Activated naive CD4-positive, alpha-beta T cell treated with anti-CD3 and anti-CD28 coated beads for 36 hours (primary cell): ENCODE results near the gene HLA-A. TPM values are rescaled to one million over a fixed set of nuclear protein-coding genes. Genes with fewer than 3 reads are reported as not detected.
"Not testable (repeated sequence)": the region's sequence is repeated elsewhere in the genome, so short reads cannot be mapped to it uniquely, and the experiment has no call there.

Experiments used
- CTCF ChIA-PET: fragments of 350-600 bp; sonication (Branson Sonifier 250); formaldehyde crosslinking; loops from one replicate; lab custom pipeline; 2021; ENCODE audit warnings: antibody characterized with exemption; lab: Charles Lee
- DNase-seq: peaks from one replicate; pipeline ENCODE4 v3.0.0-alpha.2; 2020
- H3K27ac Mint-ChIP-seq: one replicate; pipeline ENCODE4 v1.8.0; 2021; ENCODE audit warnings: mild to moderate bottlenecking, mixed read lengths
- H3K27me3 Mint-ChIP-seq: one replicate; pipeline ENCODE4 v1.8.0; 2021; ENCODE audit warnings: low read depth, mixed read lengths
- H3K36me3 Mint-ChIP-seq: one replicate; pipeline ENCODE4 v1.8.0; 2021; ENCODE audit warnings: low read depth, mixed read lengths
- H3K4me1 Mint-ChIP-seq: one replicate; pipeline ENCODE4 v1.8.0; 2021; ENCODE audit warnings: low read depth, mixed read lengths
- H3K4me3 Mint-ChIP-seq: one replicate; pipeline ENCODE4 v1.8.0; 2021; ENCODE audit warnings: mild to moderate bottlenecking, moderate library complexity, mixed read lengths
- H3K9me3 Mint-ChIP-seq: one replicate; pipeline ENCODE4 v1.8.0; 2021; ENCODE audit warnings: mixed read lengths
- intact Hi-C: fragments of 100-400 bp; cut with micrococcal nuclease; formaldehyde crosslinking; loops from one replicate; pipeline ENCODE4 v1.15.1; 2023
- total RNA-seq, 2 experiments: library from RNA; stranded (reverse); gene quantifications; one replicate each; pipeline ENCODE4 v1.2.3, GENCODE V29; 2021

Gene HLA-A
- total RNA-seq, 2 experiments from 2014 or later = 1,509 to 1,515 TPM

DNA sequence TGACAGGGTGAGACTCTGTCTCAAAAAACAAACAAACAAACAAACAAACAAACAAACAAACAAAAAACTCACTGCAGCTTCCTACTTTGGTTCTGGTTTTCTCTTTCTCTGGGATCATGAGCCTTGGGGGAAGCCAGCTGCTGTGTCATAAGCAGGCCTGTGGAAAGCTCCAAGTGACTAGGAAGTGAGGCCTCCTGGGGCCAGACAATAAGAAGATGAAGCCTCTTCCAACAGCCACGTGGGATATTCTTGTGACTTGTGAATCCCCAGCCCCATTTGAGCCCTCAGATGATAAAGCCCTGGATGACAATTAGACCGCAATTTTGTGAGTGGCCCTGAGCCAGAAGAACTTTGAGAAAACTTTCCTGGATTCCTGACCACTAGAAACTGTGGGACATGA lies 11.4 kb downstream of the HLA-A start:
- no peaks in the 10 kb centered on the region for H3K9me3 Mint-ChIP-seq
- H3K27ac Mint-ChIP-seq = no peak overlapping the region
- H3K36me3 Mint-ChIP-seq = peaks cover 6% of the 10 kb centered on the region
- H3K4me1 Mint-ChIP-seq = peaks cover 12% of the 10 kb centered on the region
- intact Hi-C loops = no loop called here
- no peak overlapping the region for H3K4me3 Mint-ChIP-seq
- H3K27me3 Mint-ChIP-seq = no peaks in the 10 kb centered on the region
- CTCF ChIA-PET = no interaction called here
- no peak for DNase-seq

DNA sequence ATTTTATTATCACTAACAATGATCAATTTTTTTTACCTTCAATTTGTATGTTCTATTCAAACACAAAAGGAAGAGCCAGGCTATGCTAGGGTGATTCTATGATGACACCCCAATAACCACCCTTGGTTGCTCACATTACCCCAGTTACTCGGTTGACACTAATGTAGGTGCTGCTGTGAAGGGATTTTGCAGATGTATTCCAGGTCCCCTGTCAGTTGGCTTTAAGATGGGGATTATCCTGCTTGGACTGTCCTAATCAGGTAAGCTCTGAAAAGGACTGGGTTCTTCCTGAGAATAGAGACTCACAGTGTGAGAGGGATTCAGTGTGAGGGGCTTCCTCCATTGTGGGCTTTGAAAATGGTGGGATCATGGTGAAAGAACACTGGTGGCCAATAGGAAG lies 11.9 kb downstream of the HLA-A start:
- peaks cover 16% of the 10 kb centered on the region for H3K4me1 Mint-ChIP-seq
- intact Hi-C loops = no loop called here
- DNase-seq = no peak
- no peak overlapping the region for H3K4me3 Mint-ChIP-seq
- H3K27me3 Mint-ChIP-seq = no peaks in the 10 kb centered on the region
- no peaks in the 10 kb centered on the region for H3K36me3 Mint-ChIP-seq
- H3K27ac Mint-ChIP-seq = no peak overlapping the region
- CTCF ChIA-PET = no interaction called here
- H3K9me3 Mint-ChIP-seq = no peaks in the 10 kb centered on the region

DNA sequence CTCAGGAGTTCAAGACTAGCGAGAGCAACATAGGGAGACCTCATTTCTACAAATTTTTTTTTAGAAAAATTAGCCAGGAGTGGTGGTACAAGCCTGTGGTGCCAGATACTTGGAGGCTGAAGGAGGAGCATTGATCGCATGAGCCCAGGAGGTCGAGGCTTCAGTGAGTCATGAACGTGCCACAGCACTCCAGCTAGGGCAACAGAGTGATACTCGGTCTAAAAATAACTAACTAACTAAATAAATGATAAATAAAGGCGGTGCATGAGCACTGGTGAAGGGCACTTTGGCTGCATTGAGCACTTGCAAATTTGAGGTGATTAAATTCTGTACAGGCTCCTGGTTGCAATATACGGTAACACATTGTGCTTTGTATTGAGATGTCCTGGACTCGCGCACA lies 13.5 kb downstream of the HLA-A start:
- H3K27me3 Mint-ChIP-seq = no peaks in the 10 kb centered on the region
- peaks cover 15% of the 10 kb centered on the region for H3K4me1 Mint-ChIP-seq
- H3K27ac Mint-ChIP-seq = no peak overlapping the region
- CTCF ChIA-PET = no interaction called here
- H3K36me3 Mint-ChIP-seq = no peaks in the 10 kb centered on the region
- no peaks in the 10 kb centered on the region for H3K9me3 Mint-ChIP-seq
- DNase-seq = no peak
- no peak overlapping the region for H3K4me3 Mint-ChIP-seq
- intact Hi-C loops = loop anchor here (1.0 kb wide), 1 partner anchor 157 kb away; no protein-coding TSS in a partner anchor

DNA sequence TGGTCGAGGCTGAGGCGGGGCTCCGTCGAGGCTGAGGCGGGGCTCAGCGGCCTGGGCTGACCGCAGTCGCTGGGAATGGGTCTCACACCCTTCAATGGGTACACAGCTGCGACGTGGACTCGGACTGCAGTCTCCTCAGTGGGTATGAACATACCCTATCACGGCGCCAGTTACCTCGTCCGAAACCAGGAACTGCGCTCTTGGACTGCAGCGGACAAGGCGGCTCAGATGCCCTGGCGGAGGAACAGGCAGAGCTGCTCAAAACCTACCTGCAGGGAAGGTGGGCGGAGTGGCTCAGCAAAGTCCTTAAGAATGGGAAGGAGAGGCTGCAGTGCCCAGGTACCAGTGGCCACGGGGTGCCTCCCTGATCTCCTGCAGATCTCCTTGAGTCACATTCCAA lies 14.2 kb downstream of the HLA-A start:
- no peak for DNase-seq
- CTCF ChIA-PET = no interaction called here
- Mint-ChIP-seq H3K4me3 (no peak overlapping the region), H3K36me3 (no peaks in the 10 kb centered on the region), H3K27ac (no peak overlapping the region), H3K27me3 (no peaks in the 10 kb centered on the region), H3K9me3 (no peaks in the 10 kb centered on the region), H3K4me1 (peaks cover 15% of the 10 kb centered on the region)
- intact Hi-C loops = no loop called here

DNA sequence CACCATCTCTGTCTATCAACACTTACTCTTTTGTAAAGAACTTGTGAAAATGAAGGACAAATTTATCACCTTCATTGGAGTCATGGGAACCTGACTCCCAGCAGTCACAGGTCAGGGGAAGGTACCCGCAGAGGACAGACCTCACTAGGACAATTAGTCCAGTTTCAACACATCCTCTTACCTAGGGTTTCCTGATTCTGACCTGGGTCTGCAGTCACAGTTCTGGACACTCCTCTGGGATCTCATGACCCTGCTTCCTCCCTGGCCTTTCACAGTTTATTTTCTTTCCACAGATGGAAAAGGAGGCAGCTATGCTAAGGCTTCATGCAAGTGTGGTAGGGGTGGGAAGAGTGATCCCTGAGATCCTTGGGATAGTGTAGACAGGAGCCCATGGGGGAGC lies 15.7 kb downstream of the HLA-A start:
- H3K4me1 Mint-ChIP-seq = peaks cover 18% of the 10 kb centered on the region
- no peak overlapping the region for H3K4me3 Mint-ChIP-seq
- H3K27me3 Mint-ChIP-seq = no peaks in the 10 kb centered on the region
- H3K9me3 Mint-ChIP-seq = no peaks in the 10 kb centered on the region
- no peak overlapping the region for H3K27ac Mint-ChIP-seq
- no peaks in the 10 kb centered on the region for H3K36me3 Mint-ChIP-seq
- intact Hi-C loops = no loop called here
- no peak for DNase-seq
- CTCF ChIA-PET = no interaction called here

DNA sequence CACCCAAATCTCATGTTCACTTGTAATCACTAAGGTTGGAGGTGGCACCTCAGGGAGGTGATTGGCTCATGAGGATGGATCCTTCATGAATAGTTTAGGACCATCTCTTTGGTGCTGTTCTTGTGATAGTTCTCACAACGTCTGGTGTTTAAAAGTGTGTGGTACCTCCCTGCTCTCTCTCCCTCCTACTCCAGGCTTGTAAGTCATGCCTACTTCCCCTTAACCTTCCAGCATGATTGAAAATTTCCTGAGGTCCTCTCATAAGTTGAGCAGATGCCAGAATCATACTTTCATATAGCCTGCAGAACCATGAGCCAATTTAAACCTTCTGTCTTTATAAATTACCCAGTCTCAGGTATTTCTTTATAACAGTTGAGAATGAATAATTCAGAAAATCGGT lies 16.6 kb downstream of the HLA-A start:
- Mint-ChIP-seq H3K27ac (no peak overlapping the region), H3K9me3 (no peaks in the 10 kb centered on the region), H3K27me3 (no peaks in the 10 kb centered on the region), H3K36me3 (no peaks in the 10 kb centered on the region), H3K4me3 (no peak overlapping the region), H3K4me1 (peaks cover 23% of the 10 kb centered on the region)
- CTCF ChIA-PET = no interaction called here
- no peak for DNase-seq
- intact Hi-C loops = no loop called here

DNA sequence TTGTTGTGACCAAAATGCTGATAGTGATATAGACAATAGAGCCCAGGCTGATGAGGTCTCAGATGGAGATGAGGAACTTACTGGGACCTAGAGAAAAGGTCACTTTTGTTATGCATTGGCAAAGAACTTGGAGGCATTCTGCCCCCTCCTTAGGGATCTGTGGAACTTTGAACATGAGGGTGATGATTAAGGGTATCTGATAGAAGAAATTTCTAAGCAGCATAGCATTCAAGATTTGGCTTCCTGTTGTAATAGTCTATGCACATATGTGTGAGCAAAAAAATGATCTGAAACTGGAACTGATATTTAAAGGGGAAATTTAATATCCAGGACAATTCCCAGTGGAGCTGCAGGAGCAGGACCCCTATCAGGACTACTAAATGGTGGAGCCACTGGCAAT lies 17.1 kb downstream of the HLA-A start:
- Mint-ChIP-seq H3K27me3 (no peaks in the 10 kb centered on the region), H3K36me3 (no peaks in the 10 kb centered on the region), H3K4me1 (peaks cover 28% of the 10 kb centered on the region), H3K4me3 (no peak overlapping the region), H3K9me3 (no peaks in the 10 kb centered on the region), H3K27ac (no peak overlapping the region)
- no peak for DNase-seq
- CTCF ChIA-PET = interaction anchor here (0.8 kb wide), 1 partner anchor 16 kb away, joined by 5 read pairs; no protein-coding TSS in a partner anchor
- intact Hi-C loops = no loop called here

DNA sequence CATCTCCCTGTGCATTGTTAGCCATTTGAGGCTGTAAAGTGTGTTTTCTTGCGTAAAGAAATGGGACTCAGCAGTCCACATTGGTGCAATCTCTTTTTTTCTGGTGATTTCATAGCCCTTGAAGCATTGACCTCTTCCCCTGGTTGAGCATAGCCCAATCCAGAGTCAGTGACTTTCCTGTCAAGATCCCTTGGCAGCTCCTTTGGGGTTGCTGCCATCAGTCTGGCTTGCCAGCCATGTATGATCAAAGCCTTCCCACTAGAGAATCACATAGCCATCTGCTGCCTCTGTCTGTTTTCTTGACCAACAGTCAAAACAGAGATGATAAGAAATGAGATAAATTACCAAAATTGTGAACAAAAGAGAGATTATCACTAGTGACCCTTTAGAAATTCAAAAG lies 19.6 kb downstream of the HLA-A start:
- peaks cover 46% of the 10 kb centered on the region for H3K4me1 Mint-ChIP-seq
- CTCF ChIA-PET = interaction anchor here (1.0 kb wide), 1 partner anchor 114 kb away, joined by 4 read pairs; no protein-coding TSS in a partner anchor
- intact Hi-C loops = no loop called here

DNA sequence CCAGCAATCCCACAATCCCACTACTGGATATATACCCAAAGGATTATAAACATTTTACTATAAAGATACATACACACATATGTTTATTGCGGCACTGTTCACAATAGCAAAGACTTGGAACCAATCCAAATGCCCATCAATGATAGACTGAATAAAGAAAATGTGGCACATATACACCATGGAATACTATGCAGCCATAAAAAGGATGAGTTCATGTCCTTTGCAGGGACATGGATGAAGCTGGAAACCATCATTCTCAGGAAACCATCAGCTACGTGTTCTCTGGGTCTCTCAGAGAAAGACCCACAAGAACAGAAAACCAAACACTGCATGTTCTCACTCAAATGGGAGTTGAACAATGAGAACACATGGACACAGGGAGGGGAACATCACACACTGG lies 21.4 kb downstream of the HLA-A start:
- H3K9me3 Mint-ChIP-seq, CTCF ChIA-PET, intact Hi-C loops, H3K4me3 Mint-ChIP-seq, H3K36me3 Mint-ChIP-seq, H3K27me3 Mint-ChIP-seq, DNase-seq: not testable (repeated sequence)
- H3K4me1 Mint-ChIP-seq = peaks cover 47% of the 10 kb centered on the region
- H3K27ac Mint-ChIP-seq = peak overlapping the region; percentile 22

More for the DNA sequence above, 19.6 kb downstream of the HLA-A start:
- Mint-ChIP-seq H3K4me3 (no peak overlapping the region), H3K36me3 (no peaks in the 10 kb centered on the region), H3K27me3 (no peaks in the 10 kb centered on the region), H3K9me3 (no peaks in the 10 kb centered on the region), H3K27ac (no peak overlapping the region)
- no peak for DNase-seq

DNA sequence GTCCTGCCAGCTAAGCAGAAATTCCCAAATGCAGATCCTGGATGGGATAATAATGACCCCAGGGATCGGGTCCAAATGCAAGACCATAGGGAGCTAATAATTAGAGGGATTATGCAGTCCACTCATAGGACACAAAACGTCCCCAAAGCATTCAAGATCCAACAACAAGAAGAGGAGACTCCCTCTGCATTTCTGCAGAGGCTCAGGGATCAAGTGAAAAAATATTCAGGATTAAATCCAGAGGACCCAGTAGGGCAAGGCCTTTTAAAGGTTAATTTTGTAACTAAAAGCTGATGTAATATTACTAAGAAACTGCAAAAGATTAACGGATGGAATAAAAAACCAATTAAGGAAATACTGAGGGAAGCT lies 22.2 kb downstream of the HLA-A start:
- CTCF ChIA-PET = interaction anchor here (0.9 to 4.4 kb wide), 5 partner anchors 12 to 212 kb away, joined by 3 to 45 read pairs (median 5); no protein-coding TSS in a partner anchor
- no peaks in the 10 kb centered on the region for H3K36me3 Mint-ChIP-seq
- DNase-seq = no peak

DNA sequence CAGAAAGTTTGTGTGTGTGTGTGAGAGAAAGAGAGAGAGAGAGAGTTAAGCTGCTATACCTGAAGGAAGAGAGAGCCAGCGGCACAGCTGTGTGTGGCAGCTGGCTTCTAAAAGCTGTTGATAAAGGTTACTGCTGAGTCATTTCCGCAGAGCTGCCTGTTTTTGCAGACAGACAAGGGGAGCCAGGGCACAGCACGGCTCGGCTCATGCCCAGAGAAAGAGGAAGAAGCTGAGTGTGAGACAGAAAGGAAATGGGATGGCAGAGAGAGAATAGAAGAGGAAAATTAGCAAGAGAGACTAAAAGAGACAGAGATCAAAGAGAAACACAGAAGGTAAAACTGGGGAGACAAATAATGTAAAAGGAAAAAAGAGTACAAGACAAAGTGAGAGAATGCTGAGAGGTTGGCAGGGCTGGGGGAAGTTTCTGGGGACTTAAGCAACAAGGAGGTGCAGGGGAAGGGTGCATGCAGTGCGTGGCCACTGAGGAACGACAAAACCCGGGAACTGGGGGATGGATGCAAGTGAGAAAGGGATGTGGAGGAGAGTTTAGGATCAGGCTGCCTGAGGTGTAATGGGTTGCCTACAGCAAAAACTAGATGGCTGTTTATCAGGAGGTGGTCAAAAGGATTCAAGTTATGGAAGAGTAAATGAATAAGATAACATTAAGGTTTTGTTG lies 22.7 kb downstream of the HLA-A start:
- Mint-ChIP-seq H3K27me3 (no peaks in the 10 kb centered on the region), H3K27ac (peak overlapping the region; percentile 98), H3K4me1 (peaks cover 41% of the 10 kb centered on the region), H3K4me3 (peak overlapping the region; percentile 86), H3K9me3 (no peaks in the 10 kb centered on the region), H3K36me3 (no peaks in the 10 kb centered on the region)
- intact Hi-C loops = loop anchor here (1.0 to 5.0 kb wide), 5 partner anchors 11 to 258 kb away; partner anchors contain the start of gene HLA-A
- CTCF ChIA-PET = interaction anchor here (0.9 to 4.4 kb wide), 5 partner anchors 12 to 212 kb away, joined by 3 to 45 read pairs (median 5); no protein-coding TSS in a partner anchor
- peak; percentile 91 for DNase-seq

More for the DNA sequence above, 22.2 kb downstream of the HLA-A start:
- Mint-ChIP-seq H3K9me3 (no peaks in the 10 kb centered on the region), H3K4me1 (peaks cover 41% of the 10 kb centered on the region), H3K27me3 (no peaks in the 10 kb centered on the region), H3K27ac (peak overlapping the region; percentile 98), H3K4me3 (peak overlapping the region; percentile 86)
- intact Hi-C loops = no loop called here

DNA sequence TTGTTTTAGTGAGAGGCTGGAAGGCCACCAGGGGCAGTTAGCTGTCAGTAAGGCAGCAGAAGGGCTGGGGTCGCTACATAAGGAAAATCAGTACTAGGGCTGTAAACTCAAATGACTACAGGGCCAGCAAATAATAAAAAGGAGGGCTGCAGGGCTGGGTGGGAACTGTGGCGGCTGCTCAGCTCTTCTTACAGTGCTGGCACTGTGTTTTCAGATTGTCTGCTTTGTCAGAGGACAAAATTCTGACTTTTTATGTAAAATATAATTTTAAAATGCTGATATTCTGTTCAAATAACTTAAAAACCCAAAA lies 23.2 kb downstream of the HLA-A start:
- H3K27me3 Mint-ChIP-seq = no peaks in the 10 kb centered on the region
- H3K9me3 Mint-ChIP-seq = no peaks in the 10 kb centered on the region
- intact Hi-C loops = loop anchor here (1.0 to 5.0 kb wide), 5 partner anchors 11 to 258 kb away; partner anchors contain the start of gene HLA-A
- H3K4me1 Mint-ChIP-seq = peaks cover 41% of the 10 kb centered on the region
- DNase-seq = no peak
- H3K27ac Mint-ChIP-seq = peak overlapping the region; percentile 98
- no peaks in the 10 kb centered on the region for H3K36me3 Mint-ChIP-seq
- peak overlapping the region; percentile 86 for H3K4me3 Mint-ChIP-seq
- CTCF ChIA-PET = interaction anchor here (1.3 to 4.4 kb wide), 2 partner anchors 24 to 117 kb away, joined by 3 to 45 read pairs; no protein-coding TSS in a partner anchor
